ENCODE measurements around the gene HOXB7. TPM values are rescaled to one million over a fixed set of nuclear protein-coding genes. Genes with fewer than 3 reads are reported as not detected.

Gene HOXB7
- total and polyA plus RNA-seq, 8 donors, result 2.4 to 10.5 (median 6.4) TPM

- H3K36me3 ChIP-seq, result no peaks in the 10 kb centered on the region
- TF ChIP-seq CTCF (IDR thresholded peaks at IDR 0.05), result no peak
- ATAC-seq, result no peak
- H3K4me1 ChIP-seq, result peaks cover 0 to 2% of the 10 kb centered on the region in 2 donors
- H3K4me3 ChIP-seq, result no peak overlapping the region
- peaks cover 99 to 100% of the 10 kb centered on the region in 2 donors for H3K27me3 ChIP-seq
- no peaks in the 10 kb centered on the region for H3K9me3 ChIP-seq
- intact Hi-C loops (cut with DNase I), result no loop called here
- no peak for DNase-seq
- H3K27ac ChIP-seq, result no peak overlapping the region
These were observed 21.1 kb upstream of the HOXB7 start for GRCh38 chr17:48631693-48632578.

- DNase-seq (no peak), ATAC-seq (no peak)
- H3K4me1 ChIP-seq, result peaks cover 2 to 10% of the 10 kb centered on the region in 2 donors
- no peak overlapping the region for H3K4me3 ChIP-seq
- no peaks in the 10 kb centered on the region for H3K9me3 ChIP-seq
- no peak for TF ChIP-seq CTCF (IDR thresholded peaks at IDR 0.05)
- no peak overlapping the region for H3K27ac ChIP-seq
- H3K36me3 ChIP-seq, result no peaks in the 10 kb centered on the region
- peaks cover 99 to 100% of the 10 kb centered on the region in 2 donors for H3K27me3 ChIP-seq
- intact Hi-C loops (cut with DNase I), result no loop called here
These were observed 20.3 kb upstream of the HOXB7 start for GRCh38 chr17:48630925-48631692.

- peaks cover 99 to 100% of the 10 kb centered on the region in 2 donors for H3K27me3 ChIP-seq
- ATAC-seq (no peak), DNase-seq (no peak)
- no peaks in the 10 kb centered on the region for H3K9me3 ChIP-seq
- H3K36me3 ChIP-seq, result no peaks in the 10 kb centered on the region
- no peak overlapping the region for H3K27ac ChIP-seq
- TF ChIP-seq CTCF (IDR thresholded peaks at IDR 0.05), result no peak
- intact Hi-C loops (cut with DNase I), result no loop called here
- H3K4me1 ChIP-seq, result peaks cover 10 to 19% of the 10 kb centered on the region in 2 donors
- no peak overlapping the region for H3K4me3 ChIP-seq
These were observed 19.4 kb upstream of the HOXB7 start for GRCh38 chr17:48630009-48630924.

GRCh38 chr17:48629411-48629759, 18.6 kb upstream of the HOXB7 start:
- H3K4me3 ChIP-seq, result no peak overlapping the region
- H3K27ac ChIP-seq, result no peak overlapping the region
- no peak for DNase-seq
- peaks cover 99 to 100% of the 10 kb centered on the region in 2 donors for H3K27me3 ChIP-seq
- no peaks in the 10 kb centered on the region for H3K36me3 ChIP-seq
- H3K9me3 ChIP-seq, result no peaks in the 10 kb centered on the region
- intact Hi-C loops (cut with DNase I), result no loop called here
- no peak for TF ChIP-seq CTCF (IDR thresholded peaks at IDR 0.05)
- peaks cover 14 to 27% of the 10 kb centered on the region in 2 donors for H3K4me1 ChIP-seq
- no peak for ATAC-seq
